Body of pancreas (tissue), 4 donors: ENCODE measurements around the gene CAMK2G.

ENCODE experiments used
- POLR2A ChIP-seq, 3 donors: fragments of 450-650 bp; IDR thresholded peaks; one replicate each; pipeline ENCODE4 v1.6.1; 2016; ENCODE audit warnings: antibody characterized with exemption in 3 of 3, mild to moderate bottlenecking in 2 of 3
- TF ChIP-seq, protein P1 (sequence below), 7 experiments: fragments of 450-650 bp in 4 of 7; fragments of 200-600 bp in 3 of 7; sonication (generic) in 3 of 7; IDR thresholded peaks; one replicate each; pipeline ENCODE4 v1.5.1; 2016 to 2019; ENCODE audit warnings: antibody characterized with exemption in 7 of 7

DNA sequence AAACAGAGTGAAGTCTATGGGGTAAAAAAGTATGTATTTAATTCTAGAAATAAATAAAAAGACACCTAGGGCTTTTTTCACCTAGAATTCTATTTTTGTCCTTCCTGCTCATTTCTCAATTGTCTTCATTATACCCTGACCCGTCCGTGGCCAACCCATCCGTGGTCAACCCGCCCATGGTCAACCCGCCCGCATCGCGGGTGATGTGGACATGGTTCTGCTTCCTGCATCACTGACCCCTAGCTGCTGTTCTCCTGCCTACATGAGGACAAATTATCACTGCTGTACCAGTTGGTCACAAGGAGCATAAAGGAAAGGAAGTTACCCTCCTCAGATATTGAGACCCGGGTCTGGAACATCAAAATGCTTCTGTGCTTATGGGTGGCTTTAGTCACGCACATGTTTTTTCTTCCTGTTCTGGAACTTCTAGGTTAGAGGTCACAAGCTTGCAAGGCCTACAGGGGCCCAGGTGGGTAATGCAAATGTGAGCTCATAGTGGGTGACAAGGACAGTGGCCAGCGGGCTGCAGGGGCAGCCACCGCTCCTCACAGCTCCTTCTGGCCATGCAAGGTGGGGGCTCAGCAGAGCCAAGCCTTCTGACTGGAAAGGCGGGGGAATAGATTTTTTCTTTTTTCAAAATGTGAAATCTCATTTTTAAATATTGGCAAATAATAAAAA lies 15.5 kb downstream of the CAMK2G start:
- no peak for TF ChIP-seq POLR2A (IDR thresholded peaks at IDR 0.05)
- TF ChIP-seq, protein P1, sequence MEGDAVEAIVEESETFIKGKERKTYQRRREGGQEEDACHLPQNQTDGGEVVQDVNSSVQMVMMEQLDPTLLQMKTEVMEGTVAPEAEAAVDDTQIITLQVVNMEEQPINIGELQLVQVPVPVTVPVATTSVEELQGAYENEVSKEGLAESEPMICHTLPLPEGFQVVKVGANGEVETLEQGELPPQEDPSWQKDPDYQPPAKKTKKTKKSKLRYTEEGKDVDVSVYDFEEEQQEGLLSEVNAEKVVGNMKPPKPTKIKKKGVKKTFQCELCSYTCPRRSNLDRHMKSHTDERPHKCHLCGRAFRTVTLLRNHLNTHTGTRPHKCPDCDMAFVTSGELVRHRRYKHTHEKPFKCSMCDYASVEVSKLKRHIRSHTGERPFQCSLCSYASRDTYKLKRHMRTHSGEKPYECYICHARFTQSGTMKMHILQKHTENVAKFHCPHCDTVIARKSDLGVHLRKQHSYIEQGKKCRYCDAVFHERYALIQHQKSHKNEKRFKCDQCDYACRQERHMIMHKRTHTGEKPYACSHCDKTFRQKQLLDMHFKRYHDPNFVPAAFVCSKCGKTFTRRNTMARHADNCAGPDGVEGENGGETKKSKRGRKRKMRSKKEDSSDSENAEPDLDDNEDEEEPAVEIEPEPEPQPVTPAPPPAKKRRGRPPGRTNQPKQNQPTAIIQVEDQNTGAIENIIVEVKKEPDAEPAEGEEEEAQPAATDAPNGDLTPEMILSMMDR (IDR thresholded peaks at IDR 0.05), result no peak
